Left ventricle myocardium inferior (tissue), 1 donor: ENCODE results near the gene PPP1R2C. TPM values are rescaled to one million over a fixed set of nuclear protein-coding genes. Genes with fewer than 3 reads are reported as not detected.

Source experiments
- DNase-seq: peaks from one replicate; pipeline ENCODE4 v3.0.0-alpha.2; 2020
- H3K27ac ChIP-seq: fragments of 200-600 bp; replicated peaks from 2 replicates; pipeline ENCODE4 v1.8.0; 2021
- H3K27me3 ChIP-seq: fragments of 200-600 bp; 2 replicates; pipeline ENCODE4 v1.8.0; 2021; ENCODE audit warnings: low read depth
- H3K36me3 ChIP-seq: fragments of 200-600 bp; 2 replicates; pipeline ENCODE4 v1.8.0; 2021
- H3K4me1 ChIP-seq: fragments of 200-600 bp; 2 replicates; pipeline ENCODE4 v1.8.0; 2021
- H3K4me3 ChIP-seq: fragments of 200-600 bp; 2 replicates; pipeline ENCODE4 v1.8.0; 2021; ENCODE audit warnings: mild to moderate bottlenecking, moderate library complexity
- H3K9me3 ChIP-seq: fragments of 200-600 bp; replicated peaks from 2 replicates; pipeline ENCODE4 v1.8.0; 2021
- CTCF ChIP-seq: fragments of 200-600 bp; IDR thresholded peaks from 2 replicates; pipeline ENCODE4 v1.8.0; 2021; ENCODE audit warnings: antibody characterized with exemption, mild to moderate bottlenecking, borderline replicate concordance
- intact Hi-C: fragments of 100-400 bp; cut with micrococcal nuclease; formaldehyde crosslinking; loops from one replicate; pipeline ENCODE4 v1.11.0; 2022
- total RNA-seq: library from RNA; stranded (reverse); fragmentation: NEBNext Ultra II Directional; extraction: Animal tissue kit (Norgen Biotek cat#: 25700); gene quantifications from one replicate; pipeline ENCODE4 v1.2.1, GENCODE V29; 2021
- donor health status: DM: no; HTN: yes; CAD: no; lungs with severe emphysema.

The PPP1R2C gene
- total RNA-seq, 1 donor from 2014 or later: not detected

- intact Hi-C loops: no loop called here
- Histone ChIP-seq H3K4me1 (no peaks in the 10 kb centered on the region), H3K27ac (no peak overlapping the region), H3K36me3 (no peaks in the 10 kb centered on the region), H3K9me3 (peaks cover 15% of the 10 kb centered on the region), H3K27me3 (no peaks in the 10 kb centered on the region), H3K4me3 (no peak overlapping the region)
- no peak for DNase-seq
- no peak for TF ChIP-seq CTCF
Measured at GRCh38 chrX:42818151-42818921, 40.4 kb upstream of the PPP1R2C start.

- H3K36me3 ChIP-seq: no peaks in the 10 kb centered on the region
Measured at GRCh38 chrX:42809569-42809968, 31.6 kb upstream of the PPP1R2C start.

DNA sequence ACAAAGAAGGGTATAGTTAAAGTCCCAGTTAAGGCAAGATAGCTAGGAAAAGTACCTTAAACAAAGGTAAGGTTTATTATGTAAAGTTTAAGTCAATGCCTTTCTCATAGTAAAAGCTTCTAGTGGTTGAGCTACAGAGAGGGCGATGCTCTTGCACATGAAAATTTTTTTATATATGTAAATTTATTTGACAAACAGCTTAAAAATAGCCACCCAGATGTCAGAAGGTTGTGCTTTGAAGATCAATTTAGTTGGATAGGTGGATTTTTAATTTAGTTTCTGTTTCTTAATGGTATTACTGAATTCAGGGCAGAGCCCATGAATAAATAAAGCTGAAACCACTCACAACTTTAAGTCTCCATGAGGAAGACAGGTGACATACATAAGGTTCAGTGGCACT lies 29.4 kb upstream of the PPP1R2C start:
- intact Hi-C loops: no loop called here
- no peaks in the 10 kb centered on the region for H3K36me3 ChIP-seq
- DNase-seq: no peak
- no peak for TF ChIP-seq CTCF
- H3K27me3 ChIP-seq: no peaks in the 10 kb centered on the region
- no peak overlapping the region for H3K4me3 ChIP-seq
- H3K4me1 ChIP-seq: no peaks in the 10 kb centered on the region
- no peak overlapping the region for H3K27ac ChIP-seq
- no peaks in the 10 kb centered on the region for H3K9me3 ChIP-seq

More at GRCh38 chrX:42809569-42809968, 31.6 kb upstream of the PPP1R2C start:
- Histone ChIP-seq H3K4me3 (no peak overlapping the region), H3K27me3 (no peaks in the 10 kb centered on the region), H3K27ac (no peak overlapping the region), H3K4me1 (no peaks in the 10 kb centered on the region), H3K9me3 (no peaks in the 10 kb centered on the region)
- no peak for DNase-seq
- intact Hi-C loops: no loop called here
- TF ChIP-seq CTCF: no peak

GRCh38 chrX:42804524-42804923 lies 26.6 kb upstream of the PPP1R2C start:
- no peak for DNase-seq

DNA sequence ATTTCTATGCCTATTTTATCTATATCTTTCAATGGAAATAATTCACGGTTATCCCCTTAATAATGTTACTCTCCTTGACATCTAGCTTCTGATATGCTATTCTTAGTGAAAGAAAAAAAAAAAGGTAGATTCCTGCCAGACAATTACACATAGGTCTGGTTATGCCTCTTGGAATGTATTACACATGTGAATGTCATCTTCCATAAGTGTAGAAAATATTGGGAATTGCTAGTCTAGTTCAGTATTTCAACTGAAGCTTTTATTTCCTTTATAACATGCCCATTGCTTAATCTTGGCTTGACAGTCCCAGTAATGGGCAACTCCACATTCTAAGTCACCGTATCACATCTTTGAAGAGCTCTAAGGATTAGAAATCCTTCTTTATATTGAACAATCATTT lies 25.4 kb upstream of the PPP1R2C start:
- H3K4me1 ChIP-seq: no peaks in the 10 kb centered on the region
- intact Hi-C loops: no loop called here
- TF ChIP-seq CTCF: no peak

More at GRCh38 chrX:42804524-42804923, 26.6 kb upstream of the PPP1R2C start:
- Histone ChIP-seq H3K36me3 (no peaks in the 10 kb centered on the region), H3K27me3 (no peaks in the 10 kb centered on the region), H3K4me3 (no peak overlapping the region), H3K4me1 (no peaks in the 10 kb centered on the region), H3K9me3 (no peaks in the 10 kb centered on the region), H3K27ac (no peak overlapping the region)
- intact Hi-C loops: no loop called here
- no peak for TF ChIP-seq CTCF

More for the DNA sequence above, 25.4 kb upstream of the PPP1R2C start:
- Histone ChIP-seq H3K4me3 (no peak overlapping the region), H3K36me3 (no peaks in the 10 kb centered on the region), H3K27ac (no peak overlapping the region), H3K27me3 (no peaks in the 10 kb centered on the region), H3K9me3 (no peaks in the 10 kb centered on the region)
- DNase-seq: no peak
